GM21423 (cell line): ENCODE results near the gene ABLIM2.

Experiments used
- ATAC-seq: cut with Tn5 transposase; IDR thresholded peaks from one replicate; pipeline ENCODE4 v1.9.1; 2021; ENCODE audit warnings: mild to moderate bottlenecking, moderate library complexity; ENCODE audit not compliant: unreplicated experiment

The ABLIM2 gene

DNA sequence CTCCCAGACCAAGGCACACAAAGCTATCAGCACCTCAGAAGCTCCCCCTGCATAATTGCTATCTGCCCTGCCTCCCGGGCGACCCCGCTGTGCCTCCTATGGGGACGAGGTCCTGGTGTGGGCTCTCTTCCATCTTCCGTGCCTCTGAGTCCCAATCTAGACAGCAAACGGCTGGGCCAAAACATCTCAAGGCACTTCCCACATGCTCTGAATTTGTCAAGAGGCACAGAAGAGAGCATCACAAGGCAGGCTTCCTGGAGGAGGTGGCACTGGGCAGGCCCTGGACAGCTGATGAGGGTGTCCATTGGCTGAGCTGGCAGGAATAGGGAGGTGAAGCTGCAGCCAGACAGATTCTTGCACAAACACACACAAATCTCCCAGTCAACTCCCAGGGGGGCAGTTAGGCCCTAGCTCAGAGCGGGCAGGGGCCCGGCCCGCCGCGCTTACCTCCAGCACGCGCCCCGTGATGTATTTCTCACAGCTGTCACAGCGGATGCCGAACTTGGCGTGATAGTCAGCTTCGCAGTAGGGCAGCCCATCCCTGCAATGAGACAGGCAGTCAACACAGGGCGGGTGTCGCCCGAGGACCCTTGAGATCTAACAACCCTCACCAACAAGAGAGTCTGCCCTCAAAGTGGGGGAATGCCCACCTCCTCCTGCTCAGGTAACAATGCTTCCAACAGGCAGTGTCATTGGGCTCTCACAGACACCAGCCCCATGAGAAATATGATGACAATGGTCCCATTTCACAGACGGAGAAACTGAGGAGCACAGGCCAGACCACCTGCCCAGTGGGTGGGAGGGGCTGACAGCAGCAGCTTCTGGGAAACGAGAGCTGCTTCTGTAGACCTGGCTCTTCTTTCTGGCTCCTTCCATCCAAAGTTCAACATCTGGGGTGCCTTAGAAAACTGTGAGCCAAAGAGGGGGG, 81.2 kb downstream of the ABLIM2 start:
- ATAC-seq, result no peak

DNA sequence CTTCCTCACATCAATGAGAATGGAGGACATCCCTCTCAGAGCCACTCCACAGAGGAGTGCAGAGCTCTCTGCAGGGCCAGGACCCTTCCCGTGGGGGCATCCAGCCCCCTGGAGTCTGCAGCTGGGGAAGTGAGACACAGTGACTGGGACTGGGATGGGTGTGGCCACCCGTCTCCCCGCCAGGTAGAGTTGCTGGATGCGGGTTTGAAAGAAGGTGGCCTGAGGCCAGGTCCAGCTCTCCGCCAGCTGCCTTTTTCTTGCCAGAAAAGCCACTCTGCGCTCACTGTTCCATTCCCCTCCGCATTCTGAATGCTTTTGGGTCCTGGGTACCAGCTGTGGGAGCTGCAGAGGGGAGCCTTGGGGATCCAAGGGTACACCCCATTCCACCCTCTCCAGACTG, 82.6 kb downstream of the ABLIM2 start:
- ATAC-seq, result no peak

DNA sequence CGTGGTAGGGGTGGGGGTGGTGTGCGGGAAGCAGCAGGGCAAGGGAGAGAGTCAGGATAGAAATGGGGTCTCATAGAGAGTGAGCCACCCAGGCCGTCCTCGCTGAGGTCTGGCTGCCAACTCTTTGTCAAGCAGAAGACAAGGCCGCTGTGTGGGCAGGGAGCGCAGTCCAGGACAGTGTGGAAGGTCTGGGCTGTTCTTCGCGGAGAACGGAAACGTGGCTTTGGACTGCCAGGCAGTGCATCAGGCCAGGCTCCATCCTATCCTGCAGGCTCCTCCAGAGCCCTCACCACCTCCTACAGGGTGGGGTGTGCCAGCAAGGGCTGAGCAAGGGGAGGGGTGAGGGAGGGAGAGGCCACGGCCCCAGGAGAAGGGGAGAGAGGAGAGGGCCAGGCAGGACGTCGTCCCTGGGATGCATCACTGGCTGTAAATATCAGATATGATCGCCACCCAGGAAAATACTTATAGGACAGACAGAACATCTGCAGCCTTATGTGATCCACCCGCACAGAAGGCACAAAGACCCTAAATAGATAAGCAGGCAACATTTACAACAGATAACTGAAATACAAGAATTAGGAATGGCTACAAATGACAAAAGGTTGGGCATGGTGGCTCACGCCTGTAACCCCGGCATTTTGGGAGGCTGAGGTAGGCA, 85.3 kb downstream of the ABLIM2 start:
- ATAC-seq, result no peak

DNA sequence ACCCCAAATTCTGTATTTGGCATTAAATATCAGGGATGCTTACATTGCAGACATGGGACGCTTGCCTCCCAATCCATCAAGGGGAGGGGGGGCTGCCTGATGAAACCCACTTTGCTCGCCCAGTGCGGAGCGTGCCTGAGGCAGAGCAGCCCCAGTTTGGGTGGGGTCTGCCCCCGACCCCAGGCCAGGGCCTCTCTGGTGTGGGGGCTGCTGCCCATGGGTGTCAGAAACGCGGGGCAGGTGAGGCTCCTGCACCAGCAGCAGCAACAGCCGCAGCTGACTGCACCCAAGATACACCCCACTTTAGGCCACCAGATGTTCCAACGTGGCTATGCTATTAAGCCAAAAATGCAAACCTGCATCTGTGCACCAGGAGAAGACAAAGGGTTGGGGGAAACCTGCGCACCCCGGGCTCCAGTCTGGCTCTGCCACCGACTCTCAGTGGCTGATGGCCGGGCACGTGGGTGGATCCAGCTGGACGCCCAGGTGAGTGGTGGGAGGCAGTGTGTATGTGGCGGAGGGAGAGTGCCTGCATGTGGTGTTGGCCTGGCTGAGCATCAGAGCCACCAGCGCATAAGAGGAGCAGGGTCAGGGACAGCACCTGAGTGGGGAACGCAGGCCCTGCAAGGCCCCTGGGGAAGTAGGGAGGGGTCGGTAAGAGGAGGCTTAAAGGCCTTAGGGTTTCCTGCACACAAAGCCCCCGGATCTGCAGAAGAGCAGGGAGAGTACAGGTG, 86.2 kb downstream of the ABLIM2 start:
- ATAC-seq, result no peak

DNA sequence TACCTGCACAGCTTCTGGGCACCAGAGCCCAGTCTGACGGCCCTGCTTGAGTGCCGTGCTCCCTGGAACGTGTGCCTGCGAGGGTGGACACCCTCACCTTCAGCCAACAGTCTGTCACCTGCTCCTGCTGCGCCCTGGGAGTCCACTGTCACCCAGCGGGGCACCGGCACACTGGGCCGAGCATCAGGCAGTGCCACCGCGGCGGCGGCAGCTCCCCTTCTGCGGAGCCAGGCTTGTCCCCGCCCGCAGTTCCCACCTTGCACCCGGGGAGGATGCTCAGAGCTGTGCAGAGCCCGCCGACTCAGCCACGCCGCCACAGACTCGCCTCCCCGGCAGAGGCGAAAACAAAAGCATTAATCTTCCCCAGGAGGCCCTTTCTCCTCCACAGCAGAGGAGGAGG, 86.8 kb downstream of the ABLIM2 start:
- no peak for ATAC-seq

DNA sequence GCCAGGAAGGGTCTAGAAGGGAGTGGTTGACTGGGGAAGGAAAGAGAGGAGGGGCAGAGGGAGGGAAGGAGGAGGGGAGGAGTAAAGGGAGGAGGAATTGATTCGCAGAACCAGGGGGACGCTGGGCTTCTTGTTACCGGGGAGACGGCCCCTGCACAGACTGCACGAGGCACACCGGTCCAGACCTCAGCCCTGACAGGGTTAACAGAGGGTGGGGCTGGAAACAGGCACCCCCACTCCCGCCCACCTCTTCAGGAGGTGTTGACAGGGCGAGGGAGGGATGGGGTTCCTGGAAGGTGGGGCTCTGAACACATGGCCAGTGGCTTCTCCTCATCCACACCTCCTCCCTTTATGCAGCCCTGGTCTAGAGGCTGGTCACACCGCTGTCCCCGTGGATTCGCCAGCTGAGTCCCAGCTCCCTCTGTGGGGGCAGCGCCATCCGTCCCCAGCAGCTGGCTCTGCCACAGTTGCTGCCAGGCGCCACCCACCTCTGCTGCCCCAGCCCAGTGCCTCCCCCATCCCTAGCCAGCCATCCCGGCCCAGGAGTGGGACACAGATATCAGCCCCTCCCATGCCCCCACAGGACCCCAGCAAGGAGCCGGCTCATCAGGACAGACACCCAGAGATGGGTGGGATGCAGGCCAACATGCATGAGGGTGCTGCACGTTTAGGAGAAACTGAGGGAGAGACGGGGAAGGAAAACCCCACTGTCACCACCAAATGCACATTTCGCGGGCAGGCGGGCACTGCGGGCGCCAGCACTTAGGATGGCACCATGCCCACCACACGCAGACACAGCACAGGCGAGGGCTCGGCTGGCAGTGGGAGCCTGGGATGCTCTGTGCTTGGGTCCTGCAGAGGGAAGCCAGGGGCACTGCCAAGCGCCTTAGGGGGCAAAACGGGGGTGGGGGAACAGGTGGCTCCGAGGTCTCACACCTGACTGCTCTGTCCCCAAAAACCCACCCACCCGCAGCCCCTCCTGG, 87.6 kb downstream of the ABLIM2 start:
- ATAC-seq, result no peak

DNA sequence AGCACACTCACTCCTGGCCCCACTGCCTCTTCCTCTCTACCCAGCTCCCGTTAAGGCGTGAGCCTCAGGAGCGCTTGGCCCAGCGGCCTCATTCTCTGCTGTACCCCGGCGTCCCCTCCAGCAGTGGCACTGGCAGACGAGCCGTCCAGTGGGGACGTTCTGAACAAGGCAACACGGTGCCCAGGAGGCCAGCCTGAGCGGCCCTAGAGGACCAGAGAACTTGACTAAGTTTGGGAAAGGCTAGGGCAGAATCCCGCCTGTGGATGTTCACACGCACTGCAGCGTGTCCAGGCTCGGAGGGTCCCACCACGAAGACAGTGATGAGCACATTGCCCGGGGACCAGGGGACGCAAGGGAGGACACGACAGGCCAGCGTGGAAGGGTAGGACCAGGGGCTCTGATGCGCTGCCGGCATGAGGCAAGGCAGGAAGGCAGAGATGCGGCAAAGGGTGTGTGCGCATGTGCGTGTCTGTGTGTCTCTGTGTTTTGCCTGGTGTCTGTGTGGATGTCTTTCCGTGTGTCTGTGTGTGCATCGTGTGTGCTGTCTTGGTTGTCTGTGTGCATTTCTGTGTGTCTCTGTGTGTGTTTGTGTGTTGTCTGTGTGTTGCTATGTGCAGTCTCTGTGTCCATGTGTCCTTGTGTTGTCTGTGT, 89.4 kb downstream of the ABLIM2 start:
- no peak for ATAC-seq

DNA sequence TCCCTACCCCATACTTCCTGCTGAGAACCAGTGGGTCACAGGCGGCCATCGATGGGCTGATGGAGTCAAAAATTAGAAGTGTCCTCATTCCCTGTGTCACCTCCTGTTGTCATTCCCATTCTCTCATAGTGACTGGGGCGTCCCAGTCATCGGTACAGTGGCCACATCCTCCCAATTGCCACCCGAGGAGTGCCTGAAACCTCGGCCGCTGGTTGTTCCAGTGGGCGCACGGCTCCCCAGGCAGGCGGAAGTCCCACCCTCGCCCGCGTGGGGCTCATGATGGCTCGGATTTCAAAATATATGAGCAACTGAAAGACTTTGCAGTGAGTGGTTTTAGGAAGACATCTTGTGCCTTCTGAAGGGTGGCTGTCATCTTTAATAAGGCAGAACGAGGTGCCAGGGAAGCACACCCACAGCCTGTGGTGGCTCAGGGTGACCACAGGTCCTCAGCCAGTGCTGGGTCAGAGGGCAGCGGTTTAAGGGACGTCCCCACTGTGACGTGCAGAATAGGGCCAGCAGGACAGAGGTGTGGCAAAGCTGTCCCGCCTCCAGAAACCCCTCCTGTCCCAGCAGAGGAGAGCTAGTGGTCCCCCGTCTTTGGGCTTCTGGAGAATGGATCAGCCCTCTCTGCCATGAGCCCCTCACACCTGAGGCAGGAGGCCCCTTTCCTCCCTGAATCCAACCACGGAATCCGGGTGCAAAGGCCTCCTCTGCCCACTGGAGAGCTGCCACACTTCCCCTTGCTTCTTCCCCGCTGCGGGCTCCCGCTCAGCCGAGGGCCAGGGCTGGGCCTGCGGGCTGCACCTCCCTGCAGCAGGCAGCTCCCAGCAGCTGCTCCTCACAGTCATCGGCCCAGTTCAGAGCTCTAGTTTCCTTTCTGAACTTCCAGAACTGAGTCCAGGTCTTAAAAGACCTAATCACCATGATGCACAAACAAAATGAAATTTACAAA, 90.4 kb downstream of the ABLIM2 start:
- ATAC-seq, result no peak

DNA sequence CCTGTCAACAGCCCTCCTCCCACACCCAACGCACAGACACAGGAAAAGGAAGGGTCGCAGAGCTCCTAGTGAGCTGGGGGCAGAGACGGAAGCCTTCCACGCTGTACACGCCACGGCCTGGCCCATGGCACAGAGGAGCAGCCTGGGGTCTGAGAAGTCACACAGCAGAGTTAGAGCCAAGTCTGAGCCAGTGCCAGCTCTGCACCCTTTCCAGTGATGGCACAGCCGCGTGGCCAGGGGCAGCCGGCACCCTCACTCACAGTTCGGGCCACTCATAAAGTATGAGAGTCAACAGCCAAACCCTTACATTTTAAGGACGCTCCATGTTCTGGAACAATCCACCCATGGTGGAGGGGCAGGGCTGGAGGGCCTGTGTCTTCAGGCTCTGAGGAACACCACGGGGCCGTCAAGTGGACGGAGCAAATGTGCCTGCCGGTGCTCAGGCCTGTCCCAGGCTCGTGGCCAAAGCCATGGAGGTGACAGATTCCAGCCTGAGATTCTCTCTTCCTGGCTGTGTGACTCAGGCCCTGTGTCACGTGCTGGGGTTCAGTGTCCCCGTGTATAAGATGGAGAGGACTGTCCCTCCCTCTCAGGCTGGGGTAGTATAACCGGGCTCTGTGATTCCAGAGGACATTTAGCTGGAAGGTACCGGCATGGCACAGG, 91.2 kb downstream of the ABLIM2 start:
- no peak for ATAC-seq

DNA sequence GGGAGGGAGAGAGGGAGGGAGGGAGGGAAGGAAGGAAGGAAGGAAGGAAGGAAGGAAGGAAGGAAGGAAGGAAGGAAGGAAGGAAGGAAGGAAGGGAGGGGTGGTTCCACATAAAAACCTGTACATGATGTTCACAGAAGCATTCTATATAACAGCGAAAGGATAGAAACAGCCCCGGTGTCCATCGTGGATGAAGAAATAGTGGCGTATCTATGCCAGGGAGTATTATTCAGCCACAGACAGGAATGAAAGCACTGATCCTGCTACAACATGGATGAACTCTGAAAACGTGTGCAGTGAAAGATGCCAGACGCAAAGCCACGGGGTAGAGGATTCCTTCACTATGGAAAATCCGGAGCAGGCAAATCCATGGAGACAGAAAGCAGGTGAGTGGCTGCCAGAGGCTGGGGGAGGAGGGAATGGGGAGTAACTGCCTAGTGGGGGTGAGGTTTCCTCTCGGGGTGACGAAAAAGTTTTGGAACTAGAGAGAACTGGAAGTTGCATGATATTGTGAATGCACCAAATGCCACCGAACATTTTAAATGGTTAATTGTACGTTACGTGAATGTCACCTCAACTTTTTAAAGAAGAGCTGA, 92.2 kb downstream of the ABLIM2 start:
- ATAC-seq, result no peak

DNA sequence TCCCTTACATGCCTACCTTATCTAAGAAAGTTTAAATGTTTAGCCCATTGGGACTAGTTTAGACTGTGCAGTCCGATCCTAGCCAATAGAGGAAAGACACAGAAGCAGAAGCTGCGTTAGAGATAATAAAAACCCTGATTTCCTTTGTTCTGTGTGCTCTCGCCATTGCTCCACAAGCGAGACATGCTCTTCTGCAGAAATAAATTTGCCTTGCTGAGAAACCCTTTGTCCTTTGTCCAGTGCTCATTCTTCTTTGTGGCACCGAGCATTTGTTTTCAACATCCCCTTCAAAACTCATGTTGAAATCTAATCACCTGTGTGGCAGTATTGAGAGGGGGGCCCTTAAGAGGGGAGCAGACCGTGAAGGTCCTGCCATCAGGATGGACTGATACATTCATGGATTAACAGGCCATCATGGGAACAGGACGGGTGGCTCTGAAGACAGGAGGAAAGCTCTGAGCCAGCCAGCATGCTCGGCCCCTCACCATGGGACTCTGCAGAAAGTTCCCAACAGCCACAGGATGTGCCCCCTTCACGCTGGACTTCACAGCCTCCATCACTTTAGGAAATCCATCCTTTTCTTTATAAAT, 94.5 kb downstream of the ABLIM2 start:
- ATAC-seq, result no peak

DNA sequence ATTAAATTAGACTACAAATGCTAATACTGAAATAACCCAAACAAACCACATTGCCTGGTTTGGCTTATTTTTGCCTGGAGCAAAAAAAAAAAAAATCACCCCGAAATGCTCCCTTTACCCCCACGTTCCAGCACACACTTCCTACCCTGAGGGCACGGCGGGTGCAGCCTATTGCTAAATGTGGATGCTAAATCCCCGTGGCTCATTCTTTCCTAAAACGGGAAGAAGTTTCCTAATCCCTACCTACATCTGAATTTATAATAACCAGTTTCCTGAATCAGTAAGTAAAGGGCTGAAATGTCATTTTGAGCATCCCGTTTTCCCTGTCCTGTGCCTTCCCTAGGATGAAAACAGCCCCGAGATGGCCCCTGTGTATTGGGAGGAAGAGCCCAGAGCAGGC, 97.0 kb downstream of the ABLIM2 start:
- ATAC-seq, result no peak

DNA sequence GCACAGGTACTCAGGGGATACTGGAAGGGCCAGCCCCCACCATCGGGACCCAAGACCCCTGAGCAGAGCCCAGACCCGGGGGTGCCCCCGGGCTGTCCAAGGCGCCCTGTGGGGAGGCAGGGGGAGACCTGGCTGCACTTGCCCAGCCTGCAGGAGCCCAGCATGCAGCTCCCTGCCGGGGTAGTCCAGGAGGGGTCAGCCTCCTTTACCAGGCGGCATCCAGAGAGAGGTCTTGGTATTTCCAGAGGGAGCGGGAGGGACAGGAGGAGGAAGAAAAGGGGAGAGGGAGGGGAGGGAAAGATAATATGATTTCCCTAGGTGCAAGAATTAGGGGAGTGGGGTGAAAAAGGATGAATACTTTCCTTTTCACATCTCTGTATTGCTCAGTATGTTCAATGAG, 97.5 kb downstream of the ABLIM2 start:
- no peak for ATAC-seq

DNA sequence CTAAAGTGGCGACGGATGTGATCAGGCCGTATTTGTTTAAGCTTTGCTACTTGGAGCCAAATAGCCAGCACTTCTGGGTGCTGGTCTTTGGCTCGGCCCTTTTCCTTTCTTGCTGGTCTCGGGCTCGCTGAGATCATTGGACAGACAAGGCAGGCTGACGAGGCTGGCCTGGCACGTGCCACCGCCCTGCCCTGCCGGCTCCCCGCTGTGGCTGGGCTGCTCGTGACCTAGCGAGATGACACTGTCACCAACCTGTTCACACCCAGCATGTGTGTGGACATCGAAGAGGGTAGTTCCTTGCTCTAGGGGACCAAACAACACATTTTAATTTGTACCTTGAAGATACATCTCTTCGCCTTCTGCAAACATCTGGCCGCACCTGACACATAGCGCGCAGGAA, 98.0 kb downstream of the ABLIM2 start:
- no peak for ATAC-seq

DNA sequence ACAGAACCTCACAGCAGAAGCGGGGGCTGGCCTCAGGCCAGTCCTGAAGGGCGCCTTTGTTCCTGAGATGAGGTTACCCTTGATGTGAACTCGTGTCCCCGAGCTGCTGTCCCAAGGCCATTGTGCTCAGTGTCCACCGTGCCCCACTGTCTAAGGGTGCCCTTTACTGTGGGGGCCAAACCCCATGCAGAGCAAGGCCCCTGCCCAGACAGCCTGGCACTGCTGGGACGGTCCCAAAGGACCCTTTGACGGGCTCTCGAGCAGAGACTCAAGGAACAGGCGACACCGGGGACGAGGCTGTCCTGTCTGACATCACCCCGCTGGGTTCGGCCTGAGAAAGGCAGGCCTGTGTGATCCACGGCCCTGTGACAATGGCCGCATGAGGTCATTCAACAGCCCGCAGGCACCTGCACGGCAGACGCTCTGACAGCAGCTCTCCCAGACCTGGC, 100.6 kb downstream of the ABLIM2 start:
- ATAC-seq, result no peak

DNA sequence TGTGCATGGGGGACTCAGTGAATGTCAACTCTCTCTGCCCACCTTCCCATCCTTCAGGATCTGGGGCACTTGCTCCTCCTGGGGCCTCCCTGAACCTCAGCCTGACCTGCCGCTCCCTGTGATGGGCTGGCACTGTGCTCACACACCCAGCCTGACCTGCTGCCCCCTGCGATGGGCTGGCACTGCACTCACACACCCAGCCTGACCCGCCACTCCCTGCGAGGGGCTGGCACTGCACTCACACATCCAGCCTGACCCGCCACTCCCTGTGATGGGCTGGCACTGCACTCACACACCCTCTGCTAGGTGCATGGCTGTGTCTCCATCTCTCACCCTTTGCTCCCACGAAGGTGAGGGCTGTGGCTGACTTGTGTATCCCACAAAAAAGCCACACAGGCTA, 103.4 kb downstream of the ABLIM2 start:
- no peak for ATAC-seq

DNA sequence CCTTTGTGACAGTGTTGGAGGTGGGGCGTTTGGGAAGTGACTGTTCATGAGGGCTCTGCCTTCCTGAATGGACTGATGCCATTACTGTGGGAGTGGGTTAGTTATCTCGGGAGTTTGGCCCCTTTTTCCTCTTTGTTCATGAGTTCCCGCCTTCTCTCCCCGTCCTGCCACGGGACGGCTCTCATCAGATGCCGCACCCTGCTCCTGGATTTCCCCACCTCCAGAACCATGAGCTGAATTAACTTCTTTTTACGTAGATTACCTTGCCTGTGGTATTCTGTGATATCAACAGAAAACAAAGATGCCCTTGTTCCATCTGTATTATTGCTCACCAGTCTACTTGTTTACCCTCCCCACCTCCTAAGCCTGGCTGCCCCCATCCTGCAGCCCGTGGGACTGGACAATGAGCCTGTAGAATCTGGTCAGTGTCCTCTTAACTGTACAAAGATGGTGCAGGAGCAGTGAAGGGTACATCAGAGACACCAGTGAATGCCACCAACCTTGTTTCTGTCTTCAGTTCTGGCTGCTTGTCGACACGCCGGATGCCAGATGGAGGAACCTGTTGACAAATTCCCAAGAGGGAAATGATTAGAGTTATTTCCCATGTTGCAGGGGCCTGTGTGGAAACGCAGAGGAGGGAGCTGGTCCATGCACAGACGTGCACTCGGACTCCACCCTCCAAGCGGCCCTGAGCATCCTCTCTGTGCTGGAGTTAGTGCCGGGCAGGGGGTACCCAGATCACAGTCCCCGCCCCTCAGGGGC, 104.7 kb downstream of the ABLIM2 start:
- ATAC-seq, result no peak
